OCI-LY3 (cell line): ENCODE data around the gene NCOA4.

Source experiments
- EZH2phosphoT487 ChIP-seq: fragments of 200-600 bp; shearing (Covaris generic); IDR thresholded peaks from 2 replicates; pipeline ENCODE4 v1.6.1; 2018; ENCODE audit warnings: antibody characterized with exemption, mixed run types, low read depth
- TF ChIP-seq, protein P1 (sequence below): fragments of 200-600, 300-600 bp; sonication (generic); IDR thresholded peaks from 2 replicates; pipeline ENCODE4 v1.5.1; 2014; ENCODE audit warnings: antibody characterized with exemption, low read length, low read depth

DNA sequence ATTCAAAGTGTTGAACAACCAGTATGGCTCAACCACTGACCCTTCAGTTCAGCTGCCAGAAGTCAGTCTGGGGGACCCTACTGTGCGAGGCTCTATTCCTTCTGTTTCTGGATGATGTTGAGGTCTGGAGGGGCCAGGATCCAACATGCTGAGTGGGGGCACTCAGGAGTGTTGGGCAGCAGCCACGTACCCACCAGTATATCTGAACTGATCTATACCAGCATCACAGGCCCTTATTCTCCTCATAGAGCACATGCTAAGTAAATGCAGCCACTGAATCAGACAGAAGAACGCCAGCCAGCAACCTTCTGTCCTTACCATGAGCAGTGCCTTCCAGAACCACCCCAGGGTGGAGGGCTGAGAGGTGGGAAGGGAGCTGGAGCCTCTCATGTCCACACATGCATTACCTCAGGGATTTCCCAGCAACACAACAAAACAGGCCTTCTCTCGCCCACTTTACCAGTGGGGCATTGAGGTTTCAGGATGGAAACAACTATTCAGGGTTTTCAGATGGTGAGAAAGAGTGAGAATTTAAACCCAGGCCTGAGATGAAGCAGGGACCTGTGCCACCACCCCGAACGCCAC, 22.5 kb upstream of the NCOA4 start:
- TF ChIP-seq, protein P1, sequence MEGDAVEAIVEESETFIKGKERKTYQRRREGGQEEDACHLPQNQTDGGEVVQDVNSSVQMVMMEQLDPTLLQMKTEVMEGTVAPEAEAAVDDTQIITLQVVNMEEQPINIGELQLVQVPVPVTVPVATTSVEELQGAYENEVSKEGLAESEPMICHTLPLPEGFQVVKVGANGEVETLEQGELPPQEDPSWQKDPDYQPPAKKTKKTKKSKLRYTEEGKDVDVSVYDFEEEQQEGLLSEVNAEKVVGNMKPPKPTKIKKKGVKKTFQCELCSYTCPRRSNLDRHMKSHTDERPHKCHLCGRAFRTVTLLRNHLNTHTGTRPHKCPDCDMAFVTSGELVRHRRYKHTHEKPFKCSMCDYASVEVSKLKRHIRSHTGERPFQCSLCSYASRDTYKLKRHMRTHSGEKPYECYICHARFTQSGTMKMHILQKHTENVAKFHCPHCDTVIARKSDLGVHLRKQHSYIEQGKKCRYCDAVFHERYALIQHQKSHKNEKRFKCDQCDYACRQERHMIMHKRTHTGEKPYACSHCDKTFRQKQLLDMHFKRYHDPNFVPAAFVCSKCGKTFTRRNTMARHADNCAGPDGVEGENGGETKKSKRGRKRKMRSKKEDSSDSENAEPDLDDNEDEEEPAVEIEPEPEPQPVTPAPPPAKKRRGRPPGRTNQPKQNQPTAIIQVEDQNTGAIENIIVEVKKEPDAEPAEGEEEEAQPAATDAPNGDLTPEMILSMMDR = no peak
- no peak for TF ChIP-seq EZH2phosphoT487
